SK-N-SH treated with all-trans-retinoic acid at 6 μM for 48 hours (cell line): ENCODE measurements around the gene AHCYL2.
"Not testable (repeated sequence)": the region's sequence is repeated elsewhere in the genome, so short reads cannot be mapped to it uniquely, and the experiment has no call there.

ENCODE experiments used
- ATAC-seq: fragments of 200-7000 bp; cut with Tn5 transposase; 3 replicates; pipeline ENCODE4 v1.9.1; 2020; ENCODE audit warnings: mild to moderate bottlenecking, moderate library complexity
- ARNTL ChIP-seq: fragments of 450-650 bp; formaldehyde crosslinking; IDR thresholded peaks from 2 replicates; pipeline ENCODE4 v1.5.0; 2020; ENCODE audit warnings: low read depth, mild to moderate bottlenecking, moderate library complexity, borderline replicate concordance
- BACH2 ChIP-seq: fragments of 250-450 bp; sonication (Bioruptor Pico); IDR thresholded peaks from 2 replicates; pipeline ENCODE4 v1.9.0; 2021; ENCODE audit warnings: mild to moderate bottlenecking, borderline replicate concordance
- CSDC2 ChIP-seq: fragments of 250-450 bp; sonication (Bioruptor Pico); IDR thresholded peaks from 2 replicates; pipeline ENCODE4 v1.5.0; 2020; ENCODE audit warnings: mild to moderate bottlenecking, moderate library complexity
- CSRNP3 ChIP-seq: fragments of 250-450 bp; sonication (Bioruptor Pico); IDR thresholded peaks from 2 replicates; pipeline ENCODE4 v1.5.1; 2021; ENCODE audit warnings: mild to moderate bottlenecking, moderate library complexity
- ESRRG ChIP-seq: fragments of 250-450 bp; sonication (Bioruptor Pico); IDR thresholded peaks from 2 replicates; pipeline ENCODE4 v1.6.1; 2021; ENCODE audit warnings: mild to moderate bottlenecking
- GLIS3 ChIP-seq: fragments of 250-450 bp; sonication (Bioruptor Pico); IDR thresholded peaks from 2 replicates; pipeline ENCODE4 v1.5.0; 2020; ENCODE audit warnings: mild to moderate bottlenecking, moderate library complexity
- ISL1 ChIP-seq: fragments of 250-450 bp; sonication (Bioruptor Pico); IDR thresholded peaks from 2 replicates; pipeline ENCODE4 v2.1.2; 2022; ENCODE audit warnings: mild to moderate bottlenecking, moderate library complexity
- POU6F1 ChIP-seq: fragments of 250-450 bp; sonication (Bioruptor Pico); IDR thresholded peaks from 2 replicates; pipeline ENCODE4 v1.8.0; 2021; ENCODE audit warnings: low read depth, mild to moderate bottlenecking, moderate library complexity, borderline replicate concordance
- PPARA ChIP-seq: fragments of 250-450 bp; sonication (Bioruptor Pico); IDR thresholded peaks from 2 replicates; pipeline ENCODE4 v1.5.0; 2020; ENCODE audit warnings: mild to moderate bottlenecking, borderline replicate concordance
- RARB ChIP-seq: fragments of 250-450 bp; sonication (Bioruptor Pico); IDR thresholded peaks from 2 replicates; pipeline ENCODE4 v1.8.0; 2021; ENCODE audit warnings: mild to moderate bottlenecking, moderate library complexity
- SNAI2 ChIP-seq: fragments of 250-450 bp; sonication (Bioruptor Pico); IDR thresholded peaks from 2 replicates; pipeline ENCODE4 v1.5.0; 2020; ENCODE audit warnings: mild to moderate bottlenecking, moderate library complexity
- TCF4 ChIP-seq: fragments of 250-450 bp; sonication (Bioruptor Pico); IDR thresholded peaks from 2 replicates; pipeline ENCODE4 v1.8.0; 2021; ENCODE audit warnings: mild to moderate bottlenecking, moderate library complexity, borderline replicate concordance
- TOX ChIP-seq: fragments of 250-450 bp; sonication (Bioruptor Pico); IDR thresholded peaks from 2 replicates; pipeline ENCODE4 v1.8.0; 2021; ENCODE audit warnings: mild to moderate bottlenecking, moderate library complexity, borderline replicate concordance
- TSHZ2 ChIP-seq: fragments of 250-450 bp; sonication (Bioruptor Pico); IDR thresholded peaks from 2 replicates; pipeline ENCODE4 v1.5.0; 2020; ENCODE audit warnings: mild to moderate bottlenecking, moderate library complexity
- ZFP3 ChIP-seq: fragments of 250-450 bp; sonication (Bioruptor Pico); IDR thresholded peaks from 2 replicates; pipeline ENCODE4 v1.5.0; 2020; ENCODE audit warnings: mild to moderate bottlenecking, moderate library complexity
- ZFP30 ChIP-seq: fragments of 450-650 bp; formaldehyde crosslinking; IDR thresholded peaks from 2 replicates; pipeline ENCODE4 v1.5.0; 2022; ENCODE audit warnings: mild to moderate bottlenecking, moderate library complexity
- ZNF8 ChIP-seq: fragments of 450-650 bp; formaldehyde crosslinking; IDR thresholded peaks from 2 replicates; pipeline ENCODE4 v1.5.0; 2020; ENCODE audit warnings: mild to moderate bottlenecking, moderate library complexity

The AHCYL2 gene

GRCh38 chr7:129469930-129470329 is 245.1 kb downstream of the AHCYL2 start:
- ATAC-seq: no peak

DNA sequence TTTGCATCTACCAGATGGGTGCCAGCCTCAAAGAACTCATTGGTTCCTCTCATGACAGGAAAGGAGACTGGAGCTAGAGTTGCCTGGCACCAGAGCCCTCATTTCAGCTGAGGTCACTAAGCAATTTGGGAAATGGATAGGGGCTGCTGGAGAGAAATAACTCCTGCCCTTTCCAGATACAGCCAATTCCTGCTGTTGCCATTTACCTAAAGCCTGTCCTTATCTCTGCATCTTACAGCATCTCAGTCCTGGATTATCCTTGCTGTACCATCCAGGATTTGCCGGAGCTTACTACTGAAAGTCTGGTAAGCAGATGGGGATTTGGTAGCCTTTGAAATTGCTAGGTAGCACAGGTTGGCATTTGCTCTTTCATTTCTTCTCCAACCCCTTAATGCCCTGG is 245.6 kb downstream of the AHCYL2 start:
- no peak; the same call in 2 of the 3 replicates for ATAC-seq
- no peak for TF ChIP-seq PPARA (CRISPR knock-in tag)
- no peak for TF ChIP-seq ZNF8
- no peak for TF ChIP-seq ZFP30 (CRISPR knock-in tag)
- TF ChIP-seq SNAI2 (CRISPR knock-in tag): no peak
- peak; percentile 51; the same call in 1 of the 2 replicates for TF ChIP-seq TCF4 (CRISPR knock-in tag)
- no peak for TF ChIP-seq ISL1 (CRISPR knock-in tag)

More at GRCh38 chr7:129469930-129470329, 245.1 kb downstream of the AHCYL2 start:
- TF ChIP-seq POU6F1 (CRISPR knock-in tag) (no peak), ZFP3 (no peak), TOX (no peak), BACH2 (CRISPR knock-in tag) (no peak), RARB (CRISPR knock-in tag) (no peak), CSDC2 (CRISPR knock-in tag) (no peak), TSHZ2 (CRISPR knock-in tag) (no peak), GLIS3 (CRISPR knock-in tag) (no peak), PPARA (CRISPR knock-in tag) (no peak), CSRNP3 (CRISPR knock-in tag) (no peak)

DNA sequence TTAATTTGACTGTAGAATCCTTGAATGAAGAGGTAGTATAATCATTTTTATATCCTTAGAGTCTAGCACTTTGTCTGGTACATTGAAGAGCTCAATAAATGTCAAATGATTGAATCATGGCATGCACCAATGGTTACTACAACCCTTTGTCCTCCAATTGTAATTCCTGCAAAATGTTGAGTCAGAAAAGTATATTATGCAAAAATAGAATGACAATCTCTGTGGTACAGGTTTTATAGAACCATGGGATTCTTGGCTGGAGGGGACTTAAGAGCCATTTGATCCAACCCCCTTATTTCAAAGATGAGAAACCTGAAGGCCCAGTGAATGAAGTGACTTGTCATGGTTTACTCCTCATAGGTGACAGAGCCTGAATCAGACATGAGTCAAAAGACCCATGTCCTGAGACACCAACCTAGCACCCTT is 246.6 kb downstream of the AHCYL2 start:
- no peak for ATAC-seq
- TF ChIP-seq BACH2 (CRISPR knock-in tag) (no peak), ESRRG (CRISPR knock-in tag) (no peak), GLIS3 (CRISPR knock-in tag) (no peak), TOX (no peak), SNAI2 (CRISPR knock-in tag) (no peak), ARNTL (no peak), TSHZ2 (CRISPR knock-in tag) (no peak), PPARA (CRISPR knock-in tag) (no peak), POU6F1 (CRISPR knock-in tag) (no peak)
- TF ChIP-seq, all 23 proteins: peak for 0

DNA sequence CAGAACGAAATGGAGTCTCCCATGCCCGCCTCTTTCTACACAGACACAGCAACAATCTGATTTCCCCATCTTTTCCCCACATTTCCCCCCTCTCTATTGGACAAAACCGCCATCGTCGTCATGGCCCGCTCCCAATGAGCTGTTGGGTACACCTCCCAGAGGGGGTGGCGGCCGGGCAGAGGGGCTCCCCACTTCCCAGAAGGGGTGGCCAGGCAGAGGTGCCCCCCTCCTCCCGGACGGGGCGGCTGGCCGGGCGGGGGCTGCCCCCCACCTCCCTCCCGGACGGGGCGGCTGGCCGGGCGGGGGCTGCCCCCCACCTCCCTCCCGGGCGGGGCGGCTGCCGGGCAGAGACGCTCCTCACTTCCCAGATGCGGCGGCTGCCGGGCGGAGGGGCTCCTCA is 251.1 kb downstream of the AHCYL2 start:
- ATAC-seq: not testable (repeated sequence)

DNA sequence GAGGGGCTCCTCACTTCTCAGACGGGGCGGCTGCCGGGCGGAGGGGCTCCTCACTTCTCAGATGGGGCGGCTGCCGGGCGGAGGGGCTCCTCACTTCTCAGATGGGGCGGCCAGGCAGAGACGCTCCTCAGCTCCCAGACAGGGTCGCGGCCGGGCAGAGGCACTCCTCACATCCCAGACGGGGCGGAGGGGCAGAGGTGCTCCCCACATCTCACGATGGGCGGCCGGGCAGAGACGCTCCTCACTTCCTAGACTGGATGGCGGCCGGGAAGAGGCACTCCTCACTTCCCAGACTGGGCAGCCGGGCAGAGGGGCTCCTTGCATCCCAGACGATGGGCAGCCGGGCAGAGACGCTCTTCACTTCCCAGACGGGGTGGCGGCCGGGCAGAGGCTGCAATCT is 251.6 kb downstream of the AHCYL2 start:
- not testable (repeated sequence) for ATAC-seq
